T-helper 22 cell (primary cell): ENCODE measurements around the gene HS3ST5.
"Not testable (repeated sequence)": the region's sequence is repeated elsewhere in the genome, so short reads cannot be mapped to it uniquely, and the experiment has no call there.

Experiments used
- DNase-seq: peaks from one replicate; pipeline ENCODE4 v3.0.0-alpha.2; 2020; ENCODE audit warnings: low read depth

HS3ST5 gene

GRCh38 chr6:114153448-114153847 lies 189.4 kb downstream of the HS3ST5 start:
- no peak for DNase-seq

GRCh38 chr6:114151064-114151690 lies 191.6 kb downstream of the HS3ST5 start:
- no peak for DNase-seq

GRCh38 chr6:114149182-114149581 lies 193.6 kb downstream of the HS3ST5 start:
- DNase-seq = not testable (repeated sequence)

GRCh38 chr6:114144887-114145851 lies 197.7 kb downstream of the HS3ST5 start:
- no peak for DNase-seq

GRCh38 chr6:114142258-114142657 lies 200.6 kb downstream of the HS3ST5 start:
- no peak for DNase-seq

GRCh38 chr6:114140416-114140815 lies 202.4 kb downstream of the HS3ST5 start:
- DNase-seq = no peak

- no peak for DNase-seq
Observed at GRCh38 chr6:114138577-114139248, 204.1 kb downstream of the HS3ST5 start.

- DNase-seq = no peak
Observed at GRCh38 chr6:114135363-114135971, 207.4 kb downstream of the HS3ST5 start.

- DNase-seq = no peak
Observed at GRCh38 chr6:114133816-114134215, 209.0 kb downstream of the HS3ST5 start.

GRCh38 chr6:114131945-114132344 lies 210.9 kb downstream of the HS3ST5 start:
- no peak for DNase-seq

GRCh38 chr6:114125576-114125975 lies 217.2 kb downstream of the HS3ST5 start:
- no peak for DNase-seq

GRCh38 chr6:114121913-114122662 lies 220.7 kb downstream of the HS3ST5 start:
- no peak for DNase-seq

- no peak for DNase-seq
Observed at GRCh38 chr6:114119056-114119455, 223.8 kb downstream of the HS3ST5 start.

- DNase-seq = no peak
Observed at GRCh38 chr6:114115652-114116051, 227.2 kb downstream of the HS3ST5 start.

GRCh38 chr6:114108119-114109002 lies 234.5 kb downstream of the HS3ST5 start:
- no peak for DNase-seq

GRCh38 chr6:114106020-114106419 lies 236.8 kb downstream of the HS3ST5 start:
- DNase-seq = no peak

- no peak for DNase-seq
Observed at GRCh38 chr6:114101255-114101654, 241.6 kb downstream of the HS3ST5 start.

- DNase-seq = no peak
Observed at GRCh38 chr6:114100215-114100994, 242.4 kb downstream of the HS3ST5 start.

- no peak for DNase-seq
Observed at GRCh38 chr6:114096561-114097172, 246.2 kb downstream of the HS3ST5 start.
